Right cardiac atrium (tissue), 5 donors: ENCODE data around the gene FAM200A. TPM values are rescaled to one million over a fixed set of nuclear protein-coding genes. Genes with fewer than 3 reads are reported as not detected.
"Not testable (repeated sequence)": the region's sequence is repeated elsewhere in the genome, so short reads cannot be mapped to it uniquely, and the experiment has no call there.

Source experiments
- ATAC-seq, 2 donors: fragments of 200-7000 bp; cut with Tn5 transposase; one replicate each; pipeline versions ENCODE4 v1.8.0 to v1.9.1; 2020; ENCODE audit warnings: moderate library complexity in 2 of 2, mild to moderate bottlenecking in 1 of 2
- DNase-seq, 3 donors: peaks; one replicate each; pipeline ENCODE4 v3.0.0-alpha.2; 2020
- H3K27ac ChIP-seq: one replicate; pipeline ENCODE4 v1.5.1; 2013; ENCODE audit warnings: mild to moderate bottlenecking, low read length, control low read depth, moderate library complexity
- H3K27me3 ChIP-seq: one replicate; pipeline ENCODE4 v1.6.1; 2013; ENCODE audit not compliant: control insufficient read depth, insufficient read depth
- H3K4me1 ChIP-seq: one replicate; pipeline ENCODE4 v1.6.1; 2013; ENCODE audit warnings: low read length; ENCODE audit not compliant: control insufficient read depth, insufficient read depth
- H3K4me3 ChIP-seq: one replicate; pipeline ENCODE4 v1.5.1; 2013; ENCODE audit warnings: low read length, control low read depth
- H3K9me3 ChIP-seq: one replicate; pipeline ENCODE4 v1.6.1; 2013; ENCODE audit warnings: low read length; ENCODE audit not compliant: control insufficient read depth
- WGBS: extraction: QIAGEN DNeasy Blood & Tissue Kit; methylation state at CpG from one replicate; pipeline ENCODE4 v1.1.7; 2013; 5-methylcytosine and 5-hydroxymethylcytosine counted together
- intact Hi-C, 4 donors: fragments of 100-400 bp; cut with DNase I; formaldehyde crosslinking; loops; one replicate each; pipeline versions ENCODE4 v1.11.0 to v1.14.0; 2022 to 2023
- long read RNA-seq, 4 donors: library from polyadenylated mRNA; unstranded; transcript quantifications; one replicate each; pipeline ENCODE4 v2.0.0, GENCODE V29; 2020 to 2021
- polyA plus RNA-seq: library from polyadenylated mRNA; stranded (reverse); fragments of 200-250 nt; gene quantifications from one replicate; pipeline ENCODE4 v1.2.3, GENCODE V29; 2013
- total RNA-seq, 4 donors: library from RNA; stranded (reverse); fragmentation: NEBNext Ultra II Directional; extraction: Animal tissue kit (Norgen Biotek cat#: 25700); gene quantifications; one replicate each; pipeline ENCODE4 v1.2.1, GENCODE V29; 2021
- donor health status: healthy with polysubstance abuse.
- donor health status: DM: no; HTN: yes; CAD: no.
- donor health status: DM: no; HTN: no; CAD: no.
- donor health status: DM: no; HTN: yes; CAD: no; lungs with severe emphysema.
- donor health status: DM: yes; HTN: yes; CAD: no.

Gene FAM200A
- 1 to 10 TPM; 4.7 to 6.1 (median 5.5) TPM for total RNA-seq
- polyA plus RNA-seq: 6.7 TPM
- long read RNA-seq, donor 1, transcript FAM200A-202 (2 exons, 2,480 nt): major isoform, 13 of 18 reads
- long read RNA-seq, donor 1, partial matches to known transcripts: 0 of 18 reads
- long read RNA-seq, donor 1, other reads (novel, unspliced or antisense): 3 of 18 reads
- long read RNA-seq, donor 2, transcript FAM200A-202 (2 exons, 2,480 nt): major isoform, 6 of 10 reads
- long read RNA-seq, donor 2, partial matches to known transcripts: 0 of 10 reads
- long read RNA-seq, donor 2, other reads (novel, unspliced or antisense): 4 of 10 reads
- long read RNA-seq, donor 3, transcript FAM200A-202 (2 exons, 2,480 nt): major isoform, 18 of 29 reads
- long read RNA-seq, donor 3, partial matches to known transcripts: 0 of 29 reads
- long read RNA-seq, donor 3, other reads (novel, unspliced or antisense): 11 of 29 reads
- long read RNA-seq, donor 4, transcript FAM200A-202 (2 exons, 2,480 nt): major isoform, 6 of 7 reads
- long read RNA-seq, donor 4, partial matches to known transcripts: 0 of 7 reads
- long read RNA-seq, donor 4, other reads (novel, unspliced or antisense): 1 of 7 reads

DNA sequence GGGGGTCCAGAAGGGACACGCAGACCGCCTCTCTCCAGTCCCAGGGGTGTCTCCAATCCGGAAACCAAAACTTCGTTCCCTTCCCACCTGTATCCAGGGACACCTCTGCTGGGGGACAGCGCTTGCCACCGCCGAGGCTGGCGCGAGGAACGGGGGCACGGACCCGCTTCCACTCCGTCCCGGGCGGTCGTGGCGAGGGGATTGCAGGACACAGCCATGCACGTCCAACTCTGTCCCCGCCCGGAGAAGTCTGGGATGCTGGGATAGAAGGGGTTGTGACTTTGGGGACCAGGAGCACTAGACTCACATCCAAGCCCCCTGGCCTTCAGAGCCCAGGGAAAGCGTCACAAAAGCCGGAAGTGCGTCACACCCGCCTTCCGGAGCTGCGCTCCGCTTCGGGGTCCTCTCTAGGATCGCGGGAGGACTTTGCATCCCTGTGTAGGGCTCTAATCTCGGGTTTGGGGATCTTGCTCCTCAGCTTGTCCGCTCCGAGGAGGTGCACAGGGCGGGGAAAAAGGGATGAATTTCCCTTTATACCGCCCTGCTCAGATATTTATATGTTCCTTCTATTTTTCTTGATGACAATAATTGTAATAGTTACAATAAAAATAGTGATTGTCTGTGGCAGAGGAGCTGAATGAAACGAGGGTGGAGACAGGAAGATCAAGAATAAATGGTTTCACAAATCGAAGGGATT is at the start of gene FAM200A:
Gene FAM200A (minus strand): TSS at position 348 of the 697 bp plus-strand sequence. CDS start 3,707 bp downstream, outside the sequence.
- intact Hi-C loops: loop anchor here in 1 of 4 donors (10.0 kb wide), 1 partner anchor 47 kb away; the partner anchor contains the start of genes ZKSCAN5 and ZNF394
- DNase-seq (peak; percentile 92 to 96 (median 95)), ATAC-seq (peak; percentile 99)
- WGBS: under 1% methylated on average over 37 of the region's 37 CpGs
- Histone ChIP-seq H3K27ac (peak within 1 kb of the TSS; percentile 94), H3K4me1 (no peaks in the 10 kb centered on the region), H3K9me3 (no peaks in the 10 kb centered on the region), H3K4me3 (peak within 1 kb of the TSS; percentile 92), H3K27me3 (no peaks in the 10 kb centered on the region)

- intact Hi-C loops: no loop called here
- Histone ChIP-seq H3K9me3 (no peaks in the 10 kb centered on the region), H3K4me1 (no peaks in the 10 kb centered on the region), H3K4me3 (no peak overlapping the region), H3K27me3 (no peaks in the 10 kb centered on the region), H3K27ac (no peak overlapping the region)
- no peak for DNase-seq
- ATAC-seq: no peak
- 73% methylated on average over 4 of the region's 4 CpGs for WGBS
Observed at GRCh38 chr7:99599836-99600235, 47.9 kb upstream of the FAM200A start.

DNA sequence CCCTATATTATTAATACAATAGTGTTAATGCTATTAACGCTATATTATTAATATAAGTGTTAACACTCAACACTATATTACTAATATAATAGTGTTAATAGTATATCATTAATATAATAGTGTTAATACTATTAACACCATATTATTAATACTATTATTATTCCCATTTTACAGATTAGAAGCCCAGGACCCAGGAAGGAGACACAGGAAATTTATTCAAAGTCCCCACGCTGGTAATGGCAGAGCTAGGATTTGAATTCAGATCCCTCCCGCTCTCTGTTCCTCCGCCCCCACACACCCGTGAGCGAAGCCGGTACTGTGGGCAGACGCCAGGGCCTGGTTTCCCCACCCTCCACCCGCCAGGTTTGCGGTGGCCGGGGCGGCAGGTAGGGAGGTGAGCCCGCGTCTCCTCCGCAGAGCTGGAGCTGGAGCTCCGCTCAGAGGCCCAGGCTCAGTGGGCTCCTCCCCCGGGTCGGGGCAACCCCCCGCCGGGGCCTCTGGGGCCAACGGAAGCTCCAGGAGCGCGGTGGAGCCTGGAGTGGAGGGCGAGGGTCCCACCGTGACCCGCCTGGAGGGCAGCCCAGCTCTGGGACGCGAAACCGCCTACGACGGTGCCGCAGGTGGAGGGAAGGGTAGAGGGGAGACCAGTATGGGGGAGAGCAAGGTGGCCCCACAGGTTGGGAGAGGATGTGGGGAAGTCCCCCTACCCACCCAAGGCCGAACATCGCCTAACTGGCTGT is 46.0 kb upstream of the FAM200A start, which contains the start of gene TMEM225B:
Gene TMEM225B (plus strand): TSS at position 506 of the 740 bp plus-strand sequence. CDS start 6,122 bp downstream, outside the sequence.
- no peaks in the 10 kb centered on the region for H3K9me3 ChIP-seq
- no peak within 1 kb of the TSS for H3K4me3 ChIP-seq
- DNase-seq (no peak), ATAC-seq (peak; percentile 40 to 41)
- H3K4me1 ChIP-seq: no peaks in the 10 kb centered on the region
- H3K27ac ChIP-seq: no peak within 1 kb of the TSS
- no peaks in the 10 kb centered on the region for H3K27me3 ChIP-seq
- WGBS: 58% methylated on average over 34 of the region's 34 CpGs
- intact Hi-C loops: no loop called here

DNA sequence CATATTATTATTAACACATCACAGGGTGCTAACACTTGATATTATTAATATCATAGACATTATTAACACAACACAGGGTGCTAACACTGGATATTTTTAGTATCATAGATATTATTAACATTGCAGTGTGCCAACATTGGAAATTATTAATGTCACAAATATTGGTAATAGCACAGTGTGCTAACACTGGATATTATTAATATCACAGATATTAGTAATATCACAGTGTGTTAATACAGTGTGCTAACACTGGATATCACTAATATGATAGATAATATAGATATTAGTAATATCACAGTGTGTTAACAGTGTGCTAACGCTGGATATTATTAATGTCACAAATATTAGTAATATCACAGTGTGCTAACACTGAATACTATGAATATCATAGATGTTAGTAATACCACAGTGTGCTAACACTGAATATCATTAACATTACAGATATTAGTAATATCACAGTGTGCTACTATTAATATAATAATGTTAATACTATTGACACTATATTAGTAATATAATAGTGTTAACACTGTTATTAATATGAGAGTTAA is 44.6 kb upstream of the FAM200A start:
- ATAC-seq (no peak), DNase-seq (no peak)
- H3K4me3 ChIP-seq: no peak overlapping the region

DNA sequence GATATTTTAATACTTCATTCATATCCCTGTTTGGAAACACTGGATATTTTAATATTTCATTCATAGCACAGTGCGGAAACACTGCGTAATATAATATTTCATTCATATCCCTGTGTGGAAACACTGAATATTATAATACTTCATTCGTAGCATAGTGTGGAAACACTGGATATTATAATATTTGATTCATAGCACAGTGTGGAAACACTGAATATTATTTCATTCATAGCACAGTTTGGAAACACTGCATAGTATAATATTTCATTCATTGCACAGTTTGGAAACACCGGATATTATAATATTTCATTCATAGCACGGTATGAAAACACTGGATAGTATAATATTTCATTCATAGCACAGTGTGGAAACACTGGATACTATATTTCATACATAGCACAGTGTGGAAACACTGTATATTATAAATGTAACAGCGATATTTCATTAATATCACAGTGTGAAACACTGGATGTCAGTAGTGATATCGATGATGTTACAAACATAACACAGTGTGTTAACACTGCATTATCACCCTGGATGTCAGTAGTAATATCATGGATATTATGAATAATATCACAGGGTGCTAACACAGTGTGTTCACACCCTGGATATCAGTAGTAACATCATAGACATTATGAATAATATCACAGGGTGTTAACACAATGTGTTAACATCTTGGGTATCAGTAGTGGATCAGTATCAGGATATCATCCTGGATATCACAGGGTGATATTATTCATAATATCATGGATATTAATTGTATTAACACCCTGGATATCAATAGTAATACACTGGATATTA is 43.2 kb upstream of the FAM200A start:
- no peaks in the 10 kb centered on the region for H3K9me3 ChIP-seq
- WGBS: 77% methylated on average over 7 of the region's 7 CpGs
- intact Hi-C loops: no loop called here
- no peaks in the 10 kb centered on the region for H3K4me1 ChIP-seq
- no peak overlapping the region for H3K4me3 ChIP-seq
- H3K27ac ChIP-seq: no peak overlapping the region
- H3K27me3 ChIP-seq: no peaks in the 10 kb centered on the region
- ATAC-seq (no peak), DNase-seq (no peak)

More for the DNA sequence above, 44.6 kb upstream of the FAM200A start:
- H3K27ac ChIP-seq: no peak overlapping the region
- no peaks in the 10 kb centered on the region for H3K9me3 ChIP-seq
- no peaks in the 10 kb centered on the region for H3K4me1 ChIP-seq
- 93% methylated on average over 1 of the region's 1 CpG for WGBS
- intact Hi-C loops: no loop called here
- no peaks in the 10 kb centered on the region for H3K27me3 ChIP-seq

DNA sequence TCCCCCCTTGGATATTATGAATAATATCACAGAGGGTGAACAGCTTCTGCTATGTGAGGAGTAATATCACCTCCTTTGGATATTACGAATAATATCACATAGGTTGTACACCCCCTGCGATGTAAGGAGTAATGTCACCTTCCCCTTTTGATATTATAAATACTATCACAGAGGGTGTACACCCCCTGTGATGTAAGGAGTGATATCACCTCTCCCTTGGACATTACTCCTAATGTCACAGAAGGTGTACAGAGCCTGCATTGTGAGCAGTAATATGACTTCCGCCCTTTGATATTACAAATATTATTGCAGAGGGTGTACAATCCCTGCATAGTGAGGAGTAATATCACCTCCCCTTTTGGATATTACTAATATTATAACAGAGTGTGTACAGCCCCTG is 37.0 kb upstream of the FAM200A start:
- WGBS: 83% methylated on average over 3 of the region's 3 CpGs
- intact Hi-C loops: no loop called here
- Histone ChIP-seq H3K27me3 (no peaks in the 10 kb centered on the region), H3K4me3 (no peak overlapping the region), H3K4me1 (no peaks in the 10 kb centered on the region), H3K27ac (no peak overlapping the region), H3K9me3 (no peaks in the 10 kb centered on the region)
- ATAC-seq: no peak
- DNase-seq: no peak

DNA sequence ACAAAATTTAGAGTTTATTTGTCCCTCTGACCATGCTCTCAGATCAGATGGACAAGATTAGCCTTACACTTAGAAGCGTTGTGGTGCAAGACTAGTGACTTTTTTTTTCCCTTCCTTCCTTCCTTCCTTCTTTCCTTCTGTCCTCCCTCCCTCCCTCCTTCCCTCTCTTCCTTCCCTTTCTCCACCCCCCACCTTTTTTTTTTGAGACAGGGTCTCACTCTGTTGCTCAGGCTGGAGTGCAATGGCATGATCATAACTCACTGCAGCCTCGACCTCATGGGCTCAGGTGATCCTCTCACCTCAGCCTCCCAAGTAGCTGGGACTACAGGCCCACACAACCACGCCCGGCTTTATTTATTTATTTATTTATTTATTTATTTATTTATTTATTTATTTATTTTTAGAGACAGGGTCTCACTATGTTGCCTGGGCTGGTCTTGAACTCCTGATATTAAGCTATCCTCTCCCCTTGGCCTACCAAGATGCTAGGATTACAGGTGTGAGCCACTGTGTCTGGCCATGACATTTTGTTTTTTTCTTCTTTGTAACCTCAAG is 28.9 kb upstream of the FAM200A start:
- DNase-seq, H3K27ac ChIP-seq, H3K27me3 ChIP-seq, intact Hi-C loops, ATAC-seq, H3K4me1 ChIP-seq, H3K9me3 ChIP-seq: not testable (repeated sequence)
- peak overlapping the region; percentile 52 for H3K4me3 ChIP-seq
- 55% methylated on average over 4 of the region's 4 CpGs for WGBS

DNA sequence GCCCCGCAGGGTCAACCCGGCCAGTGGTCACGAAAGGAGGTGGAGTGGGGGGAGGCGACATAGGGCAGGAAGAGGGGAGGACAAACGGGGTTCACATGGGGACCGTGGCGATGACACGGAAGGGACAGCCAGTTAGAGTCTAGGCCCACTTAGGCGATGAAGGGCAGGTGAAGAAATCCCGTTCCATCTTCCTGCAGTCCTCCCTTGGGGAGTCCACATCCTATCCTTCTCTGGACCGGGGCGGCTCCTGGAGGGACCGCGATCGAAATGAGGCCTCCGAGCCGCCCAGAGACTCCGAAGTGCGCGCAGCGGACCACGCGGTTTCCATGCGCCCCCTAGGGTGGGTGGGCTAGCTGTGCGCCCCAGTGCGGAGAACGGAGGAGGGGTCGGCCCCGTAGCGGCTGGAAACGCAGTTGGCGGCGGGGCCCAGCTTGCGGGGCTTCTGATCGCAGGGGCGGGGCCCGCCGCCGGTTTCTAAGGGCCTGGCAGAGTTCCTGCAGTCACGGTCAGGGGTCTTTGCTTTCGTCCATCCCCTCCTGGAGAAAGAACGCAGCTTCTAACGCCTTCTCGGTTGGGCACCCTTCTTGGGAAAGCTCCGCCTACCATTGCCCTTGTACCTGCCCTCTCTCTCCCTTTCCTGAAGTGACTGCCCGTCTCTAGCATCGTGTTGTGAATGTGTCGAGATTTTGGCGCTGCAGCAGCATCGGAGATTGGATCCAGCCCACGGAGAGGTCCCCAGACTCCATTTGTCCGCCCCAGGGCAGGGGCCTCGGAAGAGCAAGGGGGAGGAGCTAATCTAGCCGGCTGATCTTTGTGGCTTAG is 28.3 kb upstream of the FAM200A start:
- ATAC-seq (peak; percentile 72 to 74), DNase-seq (peak in 2 of 3 donors; percentile 68 to 75)
- H3K27ac ChIP-seq: no peak overlapping the region
- 1% methylated on average over 54 of the region's 54 CpGs for WGBS
- peak overlapping the region; percentile 52 for H3K4me3 ChIP-seq
- H3K4me1 ChIP-seq: peaks cover 2% of the 10 kb centered on the region
- no peaks in the 10 kb centered on the region for H3K27me3 ChIP-seq
- no peaks in the 10 kb centered on the region for H3K9me3 ChIP-seq
- intact Hi-C loops: no loop called here

- no peaks in the 10 kb centered on the region for H3K9me3 ChIP-seq
- WGBS: 40% methylated on average over 10 of the region's 10 CpGs
- DNase-seq: no peak
- intact Hi-C loops: no loop called here
- H3K4me3 ChIP-seq: peak overlapping the region; percentile 52
- peaks cover 2% of the 10 kb centered on the region for H3K4me1 ChIP-seq
- no peaks in the 10 kb centered on the region for H3K27me3 ChIP-seq
- no peak for ATAC-seq
- H3K27ac ChIP-seq: no peak overlapping the region
Observed at GRCh38 chr7:99579281-99579955, 27.5 kb upstream of the FAM200A start.
